ENCODE data around the gene LIM2. TPM values are rescaled to one million over a fixed set of nuclear protein-coding genes. Genes with fewer than 3 reads are reported as not detected.

The LIM2 gene
- polyA plus RNA-seq, 3 donors, result 0.18 to 0.40 (median 0.24) TPM

- no peak for DNase-seq (ENCODE audit: low read depth in 3 of 3, low spot score in 2 of 3)
Observed at GRCh38 chr19:51341976-51342580, 45.7 kb downstream of the LIM2 start, which contains the start of gene VSIG10L. VSIG10L (minus strand) TSS chr19:51342139; CDS start chr19:51342124, 15 bp downstream.

GRCh38 chr19:51341066-51341465, 46.7 kb downstream of the LIM2 start:
- no peak for DNase-seq (ENCODE audit: low read depth in 3 of 3, low spot score in 2 of 3)

- DNase-seq (ENCODE audit: low read depth in 3 of 3, low spot score in 2 of 3), result peak; percentile 73 to 82 (median 82)
Observed at GRCh38 chr19:51339687-51340656, 47.8 kb downstream of the LIM2 start.

GRCh38 chr19:51339313-51339686, 48.5 kb downstream of the LIM2 start:
- no peak for DNase-seq (ENCODE audit: low read depth in 3 of 3, low spot score in 2 of 3)

- DNase-seq (ENCODE audit: low read depth in 3 of 3, low spot score in 2 of 3), result peak; percentile 62 to 73 (median 70)
Observed at GRCh38 chr19:51338563-51339312, 49.0 kb downstream of the LIM2 start.

- DNase-seq (ENCODE audit: low read depth in 3 of 3, low spot score in 2 of 3), result no peak
Observed at GRCh38 chr19:51337861-51338562, 49.8 kb downstream of the LIM2 start.

- DNase-seq (ENCODE audit: low read depth in 3 of 3, low spot score in 2 of 3), result no peak
Observed at GRCh38 chr19:51337141-51337860, 50.5 kb downstream of the LIM2 start.

GRCh38 chr19:51333836-51334460, 53.8 kb downstream of the LIM2 start:
- DNase-seq (ENCODE audit: low read depth in 3 of 3, low spot score in 2 of 3), result no peak

GRCh38 chr19:51331716-51332115, 56.1 kb downstream of the LIM2 start:
- no peak for DNase-seq (ENCODE audit: low read depth in 3 of 3, low spot score in 2 of 3)

GRCh38 chr19:51331193-51331592, 56.6 kb downstream of the LIM2 start:
- no peak for DNase-seq (ENCODE audit: low read depth in 3 of 3, low spot score in 2 of 3)

GRCh38 chr19:51330366-51330765, 57.4 kb downstream of the LIM2 start:
- no peak for DNase-seq (ENCODE audit: low read depth in 3 of 3, low spot score in 2 of 3)

Other genes with a start within 250 kb of the LIM2 start
- under 1 TPM; 0.36 to 0.74 (median 0.42) TPM for gene SIGLEC7, start 245.7 kb downstream of the LIM2 start, polyA plus RNA-seq (ENCODE audit: insufficient read length in 3 of 3)
- gene CD33, start 162.9 kb downstream of the LIM2 start, polyA plus RNA-seq (ENCODE audit: insufficient read length in 3 of 3), result 1 to 10 TPM; 1.2 to 1.6 (median 1.5) TPM
- not detected for gene SIGLECL1, start 136.9 kb downstream of the LIM2 start, polyA plus RNA-seq (ENCODE audit: insufficient read length in 3 of 3)
- gene IGLON5, start 76.3 kb downstream of the LIM2 start, polyA plus RNA-seq (ENCODE audit: insufficient read length in 3 of 3), result 1 to 10 TPM; 2.7 to 3.7 (median 3.2) TPM
- 1 to 10 TPM; 3.5 to 4.4 (median 3.8) TPM for gene VSIG10L, start 45.8 kb downstream of the LIM2 start, polyA plus RNA-seq (ENCODE audit: insufficient read length in 3 of 3)
- 100 to 1,000 TPM; 123 to 149 (median 132) TPM for gene ETFB, start 21.6 kb downstream of the LIM2 start, polyA plus RNA-seq (ENCODE audit: insufficient read length in 3 of 3)
- gene CLDND2, start 19.0 kb downstream of the LIM2 start, polyA plus RNA-seq (ENCODE audit: insufficient read length in 3 of 3), result 1 to 10 TPM in 1 of 3 donors, under 1 TPM in 2; 0.79 to 1.4 (median 0.80) TPM
- gene NKG7, start 15.3 kb downstream of the LIM2 start, polyA plus RNA-seq (ENCODE audit: insufficient read length in 3 of 3), result 1 to 10 TPM; 1.2 to 2.0 (median 1.3) TPM
- under 1 TPM; 0.10 to 0.28 (median 0.20) TPM for gene C19orf84, start 2.6 kb upstream of the LIM2 start, polyA plus RNA-seq (ENCODE audit: insufficient read length in 3 of 3)
- 1 to 10 TPM in 2 of 3 donors, under 1 TPM in 1; 0.82 to 1.1 (median 1.0) TPM for gene SIGLEC10, start 29.7 kb upstream of the LIM2 start, polyA plus RNA-seq (ENCODE audit: insufficient read length in 3 of 3)
- gene SIGLEC8, start 70.5 kb upstream of the LIM2 start, polyA plus RNA-seq (ENCODE audit: insufficient read length in 3 of 3), result not detected
- gene CEACAM18, start 90.6 kb upstream of the LIM2 start, polyA plus RNA-seq (ENCODE audit: insufficient read length in 3 of 3), result not detected
- gene SIGLEC12, start 113.8 kb upstream of the LIM2 start, polyA plus RNA-seq (ENCODE audit: insufficient read length in 3 of 3), result not detected
- under 1 TPM; 0.07 to 0.42 (median 0.12) TPM for gene SIGLEC6, start 143.7 kb upstream of the LIM2 start, polyA plus RNA-seq (ENCODE audit: insufficient read length in 3 of 3)
- 10 to 100 TPM; 16.4 to 19.7 (median 16.8) TPM for gene ZNF175, start 183.3 kb upstream of the LIM2 start, polyA plus RNA-seq (ENCODE audit: insufficient read length in 3 of 3)
- gene SIGLEC5, start 242.4 kb upstream of the LIM2 start, polyA plus RNA-seq (ENCODE audit: insufficient read length in 3 of 3), result under 1 TPM in 2 of 3 donors, not detected in 1; 0.48 to 0.51 TPM

Data from right renal cortex interstitium (tissue), 3 donors.